ENCODE measurements around the gene TRIM37. TPM values are rescaled to one million over a fixed set of nuclear protein-coding genes. Genes with fewer than 3 reads are reported as not detected.
"Not testable (repeated sequence)": the region's sequence is repeated elsewhere in the genome, so short reads cannot be mapped to it uniquely, and the experiment has no call there.

The TRIM37 gene
- polyA plus RNA-seq, 1 donor from 2014 or later, result 7.9 TPM

DNA sequence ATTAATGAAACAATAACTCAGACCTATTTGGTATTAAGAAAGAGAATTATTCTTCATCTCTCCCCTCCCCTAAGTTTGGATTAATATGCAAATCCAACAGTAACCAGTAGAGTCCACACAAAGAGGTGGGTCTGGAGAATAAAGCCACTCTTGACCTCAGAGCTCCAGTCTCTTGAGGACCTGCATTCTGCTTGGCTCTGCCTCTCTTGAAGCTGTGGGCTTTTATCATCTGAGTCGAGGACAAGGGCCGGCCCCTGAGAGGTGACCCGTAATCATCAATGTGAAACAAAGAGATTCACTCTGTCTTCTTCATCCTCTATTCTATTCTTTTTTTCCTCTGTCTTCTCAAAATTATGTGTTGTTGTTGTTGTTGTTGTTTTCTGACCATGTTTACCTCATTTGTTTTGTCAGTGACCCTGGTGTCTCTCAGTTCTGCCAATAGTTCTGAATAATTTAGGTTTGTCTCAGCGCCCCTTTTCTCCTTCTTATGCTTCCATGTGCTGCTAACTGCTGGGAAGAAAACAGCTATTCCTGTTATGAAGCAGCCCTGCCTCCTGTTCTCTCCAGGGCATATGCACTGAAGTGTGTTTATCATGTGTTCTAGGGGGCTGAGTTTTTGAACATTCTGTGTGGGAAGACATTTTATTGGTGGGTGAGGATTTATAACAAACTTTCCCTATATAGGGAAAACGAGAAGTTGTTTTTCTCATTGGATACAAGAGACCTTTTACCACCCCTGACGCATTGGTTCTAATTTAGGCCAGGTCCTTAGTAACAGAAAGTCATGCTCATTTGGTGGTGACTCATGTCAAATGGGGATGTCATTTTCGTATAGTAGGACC lies 135.8 kb downstream of the TRIM37 start:
- no peaks in the 10 kb centered on the region for H3K27me3 Mint-ChIP-seq
- H3K4me1 Mint-ChIP-seq, result peaks cover 5 to 13% (median 11%) of the 10 kb centered on the region in 3 donors
- H3K4me3 Mint-ChIP-seq, result no peak overlapping the region
- no peaks in the 10 kb centered on the region for H3K9me3 Mint-ChIP-seq
- H3K27ac Mint-ChIP-seq, result no peak overlapping the region
- no peaks in the 10 kb centered on the region for H3K36me3 Mint-ChIP-seq

DNA sequence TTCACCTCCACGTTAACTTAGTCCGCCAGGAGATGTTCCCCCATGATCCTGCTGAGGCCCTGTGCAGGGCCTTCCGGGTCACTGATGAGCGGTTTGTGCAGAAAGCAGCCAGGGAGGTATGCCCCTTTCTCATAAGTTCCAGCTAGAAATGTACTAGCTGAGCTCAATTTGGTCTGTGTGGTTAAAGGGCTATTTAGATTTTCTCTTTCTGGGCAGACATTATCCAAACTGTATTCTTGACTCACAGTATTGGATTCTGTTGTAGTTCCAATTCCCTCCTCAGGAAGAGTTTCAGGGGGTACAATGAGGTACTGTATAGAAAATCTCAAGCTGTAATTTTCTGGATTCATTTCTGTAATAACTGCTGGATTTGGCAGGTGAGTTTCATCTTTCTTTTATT lies 137.1 kb downstream of the TRIM37 start:
- Mint-ChIP-seq H3K36me3 (no peaks in the 10 kb centered on the region), H3K27me3 (no peaks in the 10 kb centered on the region), H3K4me3 (no peak overlapping the region), H3K27ac (no peak overlapping the region), H3K4me1 (peaks cover 5 to 6% (median 6%) of the 10 kb centered on the region in 3 donors), H3K9me3 (no peaks in the 10 kb centered on the region)

DNA sequence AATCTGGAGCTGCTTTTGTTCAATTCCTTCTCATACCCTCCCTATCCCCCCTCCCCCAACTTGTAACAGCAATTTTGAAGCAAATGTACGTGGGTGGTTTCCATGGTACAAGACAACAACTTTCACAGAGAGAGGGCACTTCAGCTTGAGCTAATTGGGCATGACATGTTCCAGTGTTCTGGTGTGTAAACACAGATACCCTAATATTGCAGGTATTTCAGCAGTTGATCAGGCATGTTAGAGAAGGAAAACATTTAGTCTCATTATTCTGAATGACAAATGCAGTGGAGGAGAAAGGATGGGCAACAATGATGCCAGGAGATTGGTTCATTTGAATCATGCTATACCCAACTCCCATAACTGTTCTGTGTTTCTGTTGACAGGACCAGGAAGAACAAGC lies 137.5 kb downstream of the TRIM37 start:
- Mint-ChIP-seq H3K36me3 (no peaks in the 10 kb centered on the region), H3K4me3 (no peak overlapping the region), H3K27me3 (no peaks in the 10 kb centered on the region), H3K9me3 (no peaks in the 10 kb centered on the region), H3K27ac (no peak overlapping the region), H3K4me1 (peaks cover under 1 to 5% (median 1%) of the 10 kb centered on the region in 3 donors)

DNA sequence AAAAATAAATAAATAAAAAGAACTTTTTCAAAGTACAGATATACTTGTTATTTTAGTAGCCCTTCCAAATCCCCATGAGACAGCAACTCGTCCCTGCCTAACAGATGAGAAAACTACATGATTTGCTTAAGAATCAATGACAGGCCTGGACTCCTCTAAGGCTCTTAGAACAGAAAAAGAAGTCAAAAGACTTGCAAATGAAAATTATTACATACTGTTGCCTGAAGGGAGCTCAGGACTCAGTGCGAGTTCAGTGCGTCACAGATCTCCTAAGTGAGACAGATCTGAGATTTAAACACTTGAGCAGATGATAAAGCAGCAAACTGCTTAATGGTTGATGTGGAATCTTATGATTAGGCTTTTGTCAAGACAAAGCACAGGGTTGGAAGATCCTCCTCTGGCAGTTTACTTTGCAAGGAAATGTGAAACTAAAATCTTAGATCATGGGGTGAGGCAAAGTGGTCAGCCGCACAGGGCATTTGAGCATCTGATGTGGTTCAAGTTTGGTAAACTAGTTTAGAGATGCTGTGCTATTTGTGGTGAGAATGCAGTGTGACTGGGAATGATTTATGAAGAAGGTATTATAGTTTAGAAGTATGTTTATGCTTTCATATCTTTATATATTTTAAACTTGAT lies 138.1 kb downstream of the TRIM37 start:
- H3K4me3 Mint-ChIP-seq, result no peak overlapping the region
- no peak overlapping the region for H3K27ac Mint-ChIP-seq
- no peaks in the 10 kb centered on the region for H3K36me3 Mint-ChIP-seq
- no peaks in the 10 kb centered on the region for H3K27me3 Mint-ChIP-seq
- H3K4me1 Mint-ChIP-seq, result peaks cover 0 to 2% (median 0%) of the 10 kb centered on the region in 3 donors
- no peaks in the 10 kb centered on the region for H3K9me3 Mint-ChIP-seq

DNA sequence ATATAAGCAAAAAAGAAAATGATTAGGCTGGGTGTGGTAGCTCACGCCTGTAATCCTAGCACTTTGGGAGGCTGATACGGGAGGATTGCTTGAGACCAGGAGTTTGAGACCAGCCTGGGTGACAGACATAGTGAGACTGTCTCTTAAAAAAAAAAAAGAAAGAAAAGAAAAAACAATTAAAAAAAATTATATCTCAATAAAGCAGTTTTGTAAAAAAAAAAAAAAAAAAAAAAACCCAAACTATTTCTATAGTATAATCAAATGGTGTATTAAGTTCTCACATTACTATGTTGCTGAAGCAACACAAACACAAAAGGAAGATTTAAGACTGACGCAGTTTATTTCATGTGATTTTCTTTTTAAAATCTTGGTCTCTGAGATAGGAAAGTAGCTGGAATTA lies 140.5 kb downstream of the TRIM37 start:
- H3K27me3 Mint-ChIP-seq, result no peaks in the 10 kb centered on the region
- H3K27ac Mint-ChIP-seq, result no peak overlapping the region
- no peaks in the 10 kb centered on the region for H3K9me3 Mint-ChIP-seq
- no peak overlapping the region for H3K4me3 Mint-ChIP-seq
- H3K4me1 Mint-ChIP-seq, result peaks cover 0 to 3% (median 0%) of the 10 kb centered on the region in 3 donors
- H3K36me3 Mint-ChIP-seq, result no peaks in the 10 kb centered on the region

DNA sequence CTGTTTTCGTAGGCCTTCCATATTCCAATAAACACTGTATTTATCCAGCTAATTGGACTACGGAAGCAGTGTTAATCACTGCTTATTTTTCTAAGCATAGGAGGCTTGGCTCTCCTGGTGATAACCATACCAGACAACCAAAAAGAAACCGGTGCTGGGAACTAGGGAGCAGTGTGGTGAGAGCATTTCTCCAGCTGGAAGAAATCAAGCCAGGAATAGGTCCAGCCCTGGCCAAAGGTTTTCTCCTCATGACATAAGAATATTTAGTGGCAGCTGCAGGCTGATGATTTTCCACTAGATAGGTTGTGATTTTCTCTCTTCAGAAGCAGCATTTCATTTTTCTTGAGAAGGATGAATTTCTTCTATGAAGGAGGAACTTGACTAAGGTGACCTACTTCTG lies 141.5 kb downstream of the TRIM37 start:
- H3K4me1 Mint-ChIP-seq, result peaks cover 0 to 3% (median 0%) of the 10 kb centered on the region in 3 donors
- H3K4me3 Mint-ChIP-seq, result no peak overlapping the region
- no peaks in the 10 kb centered on the region for H3K27me3 Mint-ChIP-seq
- no peaks in the 10 kb centered on the region for H3K9me3 Mint-ChIP-seq
- no peak overlapping the region for H3K27ac Mint-ChIP-seq
- no peaks in the 10 kb centered on the region for H3K36me3 Mint-ChIP-seq

DNA sequence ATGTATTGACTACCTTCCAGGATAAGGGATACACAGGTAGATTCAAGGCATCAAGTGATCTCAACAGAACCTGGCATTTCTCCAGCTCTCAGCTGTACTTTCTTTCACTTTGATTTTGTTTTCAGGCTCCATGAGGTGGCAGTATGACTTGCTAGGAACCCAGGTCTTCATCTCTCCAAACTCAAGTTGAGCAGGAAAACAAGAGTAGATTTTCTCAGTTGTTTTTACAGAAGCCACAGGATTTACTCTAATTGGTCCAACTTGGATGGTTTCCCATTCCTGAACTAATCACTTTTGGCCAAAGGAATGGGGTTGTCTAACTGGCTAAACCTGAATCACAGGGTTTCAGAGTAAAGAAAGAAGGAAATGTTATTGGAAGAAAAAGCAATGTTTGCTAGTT lies 146.6 kb downstream of the TRIM37 start:
- H3K9me3 Mint-ChIP-seq, result no peaks in the 10 kb centered on the region
- no peaks in the 10 kb centered on the region for H3K27me3 Mint-ChIP-seq
- peaks cover 0 to 1% (median 1%) of the 10 kb centered on the region in 3 donors for H3K4me1 Mint-ChIP-seq
- H3K27ac Mint-ChIP-seq, result no peak overlapping the region
- H3K36me3 Mint-ChIP-seq, result peaks cover 1% of the 10 kb centered on the region
- H3K4me3 Mint-ChIP-seq, result no peak overlapping the region

DNA sequence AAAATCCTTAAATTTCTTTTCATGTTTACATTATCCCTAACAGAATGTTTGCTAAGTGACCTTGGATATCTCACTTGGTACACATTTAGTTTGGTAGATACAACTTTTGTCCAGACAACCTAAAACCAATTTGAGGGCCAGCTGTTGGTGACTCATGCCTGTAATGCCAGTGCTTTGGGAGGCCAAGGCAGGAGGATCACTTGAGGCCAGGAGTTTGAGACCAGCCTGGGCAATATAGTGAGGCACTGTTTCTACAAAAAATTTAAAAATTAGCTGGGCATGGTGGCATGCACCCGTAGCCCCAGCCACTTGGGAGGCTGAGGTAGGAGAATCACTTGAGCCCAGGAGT lies 149.0 kb downstream of the TRIM37 start:
- H3K4me3 Mint-ChIP-seq, H3K27ac Mint-ChIP-seq, H3K9me3 Mint-ChIP-seq, H3K27me3 Mint-ChIP-seq, H3K36me3 Mint-ChIP-seq: not testable (repeated sequence)
- H3K4me1 Mint-ChIP-seq, result peaks cover 8 to 12% (median 9%) of the 10 kb centered on the region in 3 donors

DNA sequence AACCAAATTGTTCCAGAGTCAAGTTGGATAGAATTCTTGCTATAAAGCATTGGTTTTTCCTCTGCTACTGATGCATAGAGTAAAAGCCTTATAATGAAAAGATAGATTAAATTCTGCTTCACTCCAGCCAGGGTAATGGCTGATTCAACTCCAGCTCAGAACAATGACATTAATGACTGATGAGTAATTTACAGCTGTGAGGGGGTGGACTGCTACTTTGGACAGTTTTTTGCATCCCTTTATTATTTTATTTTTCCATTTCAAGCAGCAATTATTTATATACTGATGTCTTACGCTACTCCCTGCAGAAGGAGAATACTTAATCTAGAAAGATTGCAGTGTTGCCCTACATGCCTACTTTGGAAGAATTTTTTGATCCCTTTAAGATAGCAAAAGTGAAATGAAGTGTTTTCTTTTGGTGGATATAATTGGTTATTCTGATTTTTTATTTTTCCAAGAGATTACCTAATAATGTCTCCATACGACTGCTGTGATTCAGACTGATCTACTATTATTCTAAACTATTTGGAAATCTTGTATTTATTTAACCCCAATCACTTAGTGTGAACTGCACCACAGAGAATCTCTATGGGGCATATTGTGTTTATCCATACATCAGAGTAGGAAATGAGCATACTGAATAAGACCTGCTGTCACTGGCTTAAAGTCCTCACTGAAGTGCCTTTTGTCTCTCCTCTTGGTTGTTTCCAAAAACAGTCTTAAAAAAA lies 149.5 kb downstream of the TRIM37 start:
- Mint-ChIP-seq H3K36me3 (peaks cover 4% of the 10 kb centered on the region), H3K4me1 (peaks cover 8 to 11% (median 9%) of the 10 kb centered on the region in 3 donors), H3K4me3 (no peak overlapping the region), H3K27me3 (no peaks in the 10 kb centered on the region), H3K9me3 (no peaks in the 10 kb centered on the region), H3K27ac (no peak overlapping the region)

DNA sequence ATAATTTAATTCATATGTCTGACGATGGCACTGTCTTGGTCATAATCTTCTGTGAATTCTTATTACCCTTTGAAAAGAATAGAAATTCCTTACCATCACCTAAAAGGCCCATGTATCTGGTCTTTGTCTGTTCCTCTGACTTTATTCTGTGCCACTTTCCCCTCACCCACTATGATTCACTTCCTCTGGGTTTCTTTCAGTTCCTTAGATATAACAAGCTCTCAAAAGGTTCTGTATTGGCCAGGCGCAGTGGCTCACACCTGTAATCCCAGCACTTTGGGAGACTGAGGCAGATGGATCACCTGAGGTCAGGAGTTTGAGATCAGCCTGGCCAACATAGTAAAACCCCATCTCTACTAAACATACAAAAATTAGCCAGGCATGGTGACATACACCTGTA lies 152.3 kb downstream of the TRIM37 start:
- peak overlapping the region in 1 of 4 donors; percentile 59 for H3K4me3 Mint-ChIP-seq
- H3K27ac Mint-ChIP-seq, result peak overlapping the region in 1 of 3 donors; percentile 29
- H3K36me3 Mint-ChIP-seq, H3K27me3 Mint-ChIP-seq: not testable (repeated sequence)
- peaks cover 8 to 13% (median 12%) of the 10 kb centered on the region in 3 donors for H3K9me3 Mint-ChIP-seq
- H3K4me1 Mint-ChIP-seq, result peaks cover 8 to 11% (median 9%) of the 10 kb centered on the region in 3 donors

DNA sequence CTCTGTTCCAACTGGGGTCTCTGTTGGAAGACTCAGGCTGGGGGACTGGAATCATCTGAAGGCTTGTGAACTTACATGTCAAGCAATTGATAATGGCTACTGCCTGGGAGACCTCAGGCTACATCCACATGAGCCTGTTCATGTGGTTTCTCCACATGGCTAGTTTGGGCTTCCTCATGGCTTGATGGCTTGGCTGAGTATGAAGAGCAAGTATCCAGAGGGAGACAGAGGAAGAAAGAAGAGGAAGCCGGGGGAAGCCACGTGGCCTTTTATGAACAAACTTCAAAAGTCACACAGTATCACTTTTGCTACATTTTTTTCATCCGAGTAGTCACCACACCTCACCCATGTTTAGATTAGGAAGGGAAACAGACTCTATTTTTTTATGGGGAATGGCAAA lies 158.9 kb downstream of the TRIM37 start:
- no peaks in the 10 kb centered on the region for H3K27me3 Mint-ChIP-seq
- H3K9me3 Mint-ChIP-seq, result peaks cover 11 to 22% (median 18%) of the 10 kb centered on the region in 3 donors
- peaks cover 0 to 5% (median 0%) of the 10 kb centered on the region in 3 donors for H3K4me1 Mint-ChIP-seq
- H3K27ac Mint-ChIP-seq, result no peak overlapping the region
- peaks cover 5% of the 10 kb centered on the region for H3K36me3 Mint-ChIP-seq
- no peak overlapping the region for H3K4me3 Mint-ChIP-seq

DNA sequence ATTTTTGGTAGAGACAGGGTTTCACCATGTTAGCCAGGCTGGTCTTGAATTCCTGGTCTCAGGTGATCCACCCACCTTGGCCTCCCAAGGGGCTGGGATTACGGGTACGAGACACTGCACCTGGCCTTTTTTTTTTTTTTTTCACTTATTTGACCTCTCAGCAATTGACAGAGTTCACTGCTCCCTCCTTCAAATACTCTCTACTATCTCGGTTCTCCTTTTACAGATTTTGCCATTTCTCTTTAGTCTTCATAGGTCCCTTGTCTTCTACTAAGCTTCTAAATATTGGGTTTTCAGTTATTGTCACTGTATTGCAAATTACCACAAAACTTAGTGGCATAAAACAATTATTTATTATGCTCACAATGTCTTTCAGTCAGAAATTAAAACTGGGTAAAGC lies 159.3 kb downstream of the TRIM37 start:
- Mint-ChIP-seq H3K4me1 (peaks cover 0 to 5% (median 0%) of the 10 kb centered on the region in 3 donors), H3K27ac (no peak overlapping the region), H3K36me3 (peaks cover 5% of the 10 kb centered on the region), H3K9me3 (peaks cover 11 to 22% (median 18%) of the 10 kb centered on the region in 3 donors), H3K27me3 (no peaks in the 10 kb centered on the region), H3K4me3 (no peak overlapping the region)

DNA sequence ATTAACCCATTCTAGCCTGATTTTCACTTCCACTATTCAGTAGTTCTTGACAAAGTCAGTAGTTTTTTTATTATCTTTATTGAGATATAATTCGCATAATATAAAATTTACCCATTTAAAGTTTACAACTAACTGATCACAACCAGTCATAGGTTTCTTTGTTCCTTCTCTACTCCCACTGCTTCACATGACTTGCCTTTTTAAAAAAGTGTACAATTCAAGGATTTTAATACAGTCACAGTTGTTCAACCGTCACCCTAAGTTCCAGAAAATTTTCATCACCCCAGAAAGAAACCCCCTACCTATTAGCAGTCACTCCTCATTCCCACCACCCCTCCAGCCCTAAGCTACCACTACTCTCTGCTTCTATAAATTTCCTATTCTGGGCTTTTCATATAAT lies 162.5 kb downstream of the TRIM37 start:
- H3K4me3 Mint-ChIP-seq, result no peak overlapping the region
- no peak overlapping the region for H3K27ac Mint-ChIP-seq
- no peaks in the 10 kb centered on the region for H3K27me3 Mint-ChIP-seq
- peaks cover 0 to 5% (median 0%) of the 10 kb centered on the region in 3 donors for H3K4me1 Mint-ChIP-seq
- peaks cover 3 to 7% (median 4%) of the 10 kb centered on the region in 3 donors for H3K9me3 Mint-ChIP-seq
- peaks cover 2% of the 10 kb centered on the region for H3K36me3 Mint-ChIP-seq

DNA sequence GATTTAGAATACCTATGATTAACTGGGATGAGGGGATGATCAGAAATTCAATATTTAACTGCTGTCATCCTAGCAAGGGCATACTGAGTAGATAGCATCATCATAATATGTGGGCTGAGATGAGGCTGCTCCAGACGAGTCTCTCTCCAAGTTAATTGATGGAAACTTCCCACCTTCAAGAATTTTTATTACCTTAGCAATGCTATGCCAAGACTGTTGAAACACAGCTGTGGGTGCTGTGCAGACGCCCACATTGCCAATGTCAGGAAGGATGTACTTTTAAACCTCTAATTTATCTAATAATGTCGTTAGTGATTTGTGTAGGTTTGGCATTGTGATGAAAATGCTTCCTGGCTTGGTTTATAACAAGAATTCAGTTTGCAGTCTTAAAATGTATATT lies 170.4 kb downstream of the TRIM37 start:
- Mint-ChIP-seq H3K9me3 (no peaks in the 10 kb centered on the region), H3K27ac (no peak overlapping the region), H3K4me1 (no peaks in the 10 kb centered on the region), H3K4me3 (no peak overlapping the region), H3K36me3 (peaks cover 3% of the 10 kb centered on the region), H3K27me3 (no peaks in the 10 kb centered on the region)

DNA sequence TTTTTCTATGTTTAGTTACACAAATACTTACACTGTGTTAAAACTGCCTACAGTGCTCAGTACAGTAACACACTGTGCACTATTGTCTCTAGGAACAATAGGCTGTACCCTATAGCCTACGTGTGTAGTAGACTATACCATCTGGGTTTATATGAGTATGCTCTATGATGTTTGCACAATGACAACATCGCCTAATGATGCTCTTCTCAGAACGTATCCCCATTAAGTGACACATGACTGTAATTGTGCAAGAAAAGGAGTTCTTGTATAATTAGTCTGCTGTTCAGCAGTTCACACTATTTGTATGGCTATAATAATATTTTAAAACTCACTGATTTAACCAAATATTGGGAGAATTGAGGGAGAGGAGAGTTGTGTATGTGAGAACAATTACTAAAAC lies 173.7 kb downstream of the TRIM37 start:
- peaks cover 0 to 2% (median 0%) of the 10 kb centered on the region in 3 donors for H3K9me3 Mint-ChIP-seq
- H3K4me3 Mint-ChIP-seq, result no peak overlapping the region
- H3K27me3 Mint-ChIP-seq, result peaks cover 3% of the 10 kb centered on the region
- no peaks in the 10 kb centered on the region for H3K36me3 Mint-ChIP-seq
- no peak overlapping the region for H3K27ac Mint-ChIP-seq
- no peaks in the 10 kb centered on the region for H3K4me1 Mint-ChIP-seq

Data from IgD-negative memory B cell (primary cell).